Spleen (tissue), 11 donors: ENCODE data around the gene JPH4. TPM values are rescaled to one million over a fixed set of nuclear protein-coding genes. Genes with fewer than 3 reads are reported as not detected.

Experiments
- DNase-seq: peaks from one replicate; pipeline ENCODE4 v3.0.0-alpha.2; 2020
- H3K27ac ChIP-seq, 8 donors: fragments of 200-600 bp; sonication (generic) in 7 of 8; 1 replicate in 4 of 8; 2 replicates in 4 of 8; pipeline versions ENCODE4 v1.5.0 to v1.8.0; 2016 to 2021; ENCODE audit warnings: inconsistent platforms in 4 of 8, mild to moderate bottlenecking in 4 of 8, moderate library complexity in 1 of 8
- H3K27me3 ChIP-seq, 7 donors: fragments of 200-600 bp; sonication (generic) in 6 of 7; replicated peaks in 1 of 7; 1 replicate in 4 of 7; 2 replicates in 3 of 7; pipeline versions ENCODE4 v1.5.0 to v1.8.0; 2016 to 2021; ENCODE audit warnings: inconsistent platforms in 3 of 7, mild to moderate bottlenecking in 1 of 7
- H3K36me3 ChIP-seq, 6 donors: fragments of 200-600 bp; sonication (generic) in 5 of 6; 1 replicate in 4 of 6; 2 replicates in 2 of 6; pipeline versions ENCODE4 v1.5.0 to v1.8.0; 2016 to 2021; ENCODE audit warnings: inconsistent platforms in 2 of 6
- H3K4me1 ChIP-seq, 6 donors: fragments of 200-600 bp; sonication (generic) in 5 of 6; 1 replicate in 3 of 6; 2 replicates in 3 of 6; pipeline versions ENCODE4 v1.5.0 to v1.8.0; 2016 to 2021; ENCODE audit warnings: inconsistent platforms in 3 of 6
- H3K4me3 ChIP-seq, 8 donors: fragments of 200-600 bp; sonication (generic) in 7 of 8; 1 replicate in 4 of 8; 2 replicates in 4 of 8; pipeline versions ENCODE4 v1.5.0 to v1.8.0; 2016 to 2021; ENCODE audit warnings: inconsistent platforms in 4 of 8, mild to moderate bottlenecking in 4 of 8, moderate library complexity in 2 of 8
- H3K9me3 ChIP-seq, 8 donors: fragments of 200-600 bp; sonication (generic) in 7 of 8; 1 replicate in 4 of 8; 2 replicates in 4 of 8; pipeline versions ENCODE4 v1.5.0 to v1.8.0; 2016 to 2021; ENCODE audit warnings: inconsistent platforms in 4 of 8
- CTCF ChIP-seq, 11 experiments: fragments of 200-600 bp in 7 of 11; fragments of 450-650 bp in 4 of 11; sonication (generic) in 4 of 11; IDR thresholded peaks in 8 of 11; conservative IDR thresholded peaks in 3 of 11; 1 replicate in 7 of 11; 2 replicates in 4 of 11; pipeline versions ENCODE4 v1.4.0 to v1.8.0; 2016 to 2021; ENCODE audit warnings: antibody characterized with exemption in 11 of 11, inconsistent platforms in 4 of 11, mild to moderate bottlenecking in 1 of 11
- POLR2A ChIP-seq, 3 donors: fragments of 450-650 bp; IDR thresholded peaks; one replicate each; pipeline ENCODE4 v1.5.1; 2017; ENCODE audit warnings: antibody characterized with exemption in 3 of 3, mild to moderate bottlenecking in 1 of 3
- POLR2AphosphoS5 ChIP-seq, 3 donors: sonication (generic); formaldehyde crosslinking; IDR thresholded peaks; one replicate each; pipeline ENCODE4 v1.5.1; 2017; ENCODE audit warnings: antibody characterized with exemption in 3 of 3
- WGBS, 5 donors: extraction: QIAGEN DNeasy Blood & Tissue Kit in 3 of 5; methylation state at CpG; one replicate each; pipeline versions ENCODE4 v1.1.5 to v1.1.7; 2013 to 2018; 5-methylcytosine and 5-hydroxymethylcytosine counted together
- intact Hi-C: fragments of 100-400 bp; cut with DNase I; formaldehyde crosslinking; loops from one replicate; pipeline ENCODE4 v1.15.0; 2023; ENCODE audit warnings: low total_unique reads
- polyA plus RNA-seq, 3 donors: library from polyadenylated mRNA; stranded (reverse); fragments of 200-250 nt; gene quantifications; one replicate each; pipeline ENCODE4 v1.2.1, GENCODE V29; 2013
- total RNA-seq, 7 donors: library from RNA; depleted of rRNA in 3 of 7; stranded (reverse); fragments of >200 nt in 3 of 7; fragmentation: NEBNext Ultra II Directional in 4 of 7; extraction: Animal tissue kit (Norgen Biotek cat#: 25700) in 4 of 7; gene quantifications; one replicate each; pipeline versions ENCODE4 v1.1.0 to v1.2.1, GENCODE V29; 2016 to 2021
- donor health status: healthy with polysubstance abuse.
- donor health status: DM: no; HTN: no; CAD: no; lungs with moderate emphysema.
- donor health status: DM: no; HTN: no; CAD: no.
- donor health status: Bipolar disorder and iron deficiency.
- donor health status: healthy.
- donor health status: DM: no; HTN: no; CAD: no.
- donor health status: DM: yes; HTN: yes; CAD: no.

JPH4 gene
- total and polyA plus RNA-seq, 10 donors: 0.70 to 17.3 (median 3.8) TPM

GRCh38 chr14:23577004-23577681, 1.4 kb downstream of the JPH4 start:
- Histone ChIP-seq H3K36me3 (no peaks in the 10 kb centered on the region), H3K27ac (no peak overlapping the region), H3K4me1 (peaks cover 7 to 52% (median 28%) of the 10 kb centered on the region in 6 donors), H3K9me3 (no peaks in the 10 kb centered on the region), H3K4me3 (peak overlapping the region; percentile 1 to 58 (median 18)), H3K27me3 (peaks cover 0 to 79% (median 45%) of the 10 kb centered on the region in 7 donors)
- intact Hi-C loops: no loop called here
- DNase-seq: no peak
- WGBS, 5 donors: 3 to 9% (median 5%) methylated on average over 33 to 67 of the region's 67 CpGs
- TF ChIP-seq CTCF (IDR thresholded peaks at IDR 0.05 in 8 of 11, conservative IDR thresholded peaks at IDR 0.05 in 3 of 11) (no peak), POLR2A (IDR thresholded peaks at IDR 0.05) (no peak), POLR2AphosphoS5 (IDR thresholded peaks at IDR 0.05) (peak in 1 of 3 donors; percentile 54)

GRCh38 chr14:23573384-23574015, 5.1 kb downstream of the JPH4 start:
- Histone ChIP-seq H3K27me3 (peaks cover 0 to 53% (median 33%) of the 10 kb centered on the region in 7 donors), H3K36me3 (no peaks in the 10 kb centered on the region), H3K4me3 (no peak overlapping the region), H3K4me1 (peaks cover 7 to 65% (median 38%) of the 10 kb centered on the region in 6 donors), H3K9me3 (no peaks in the 10 kb centered on the region), H3K27ac (peak overlapping the region in 3 of 8 donors; percentile 46 to 76 (median 75))
- peak; percentile 51 for DNase-seq
- TF ChIP-seq CTCF (IDR thresholded peaks at IDR 0.05 in 8 of 11, conservative IDR thresholded peaks at IDR 0.05 in 3 of 11) (no peak), POLR2A (IDR thresholded peaks at IDR 0.05) (no peak), POLR2AphosphoS5 (IDR thresholded peaks at IDR 0.05) (no peak)
- intact Hi-C loops: no loop called here
- WGBS, 5 donors: 75 to 92% (median 88%) methylated on average over 4 to 5 of the region's 5 CpGs

GRCh38 chr14:23572836-23573235, 5.8 kb downstream of the JPH4 start:
- peak; percentile 72 for DNase-seq
- peak in 2 of 3 donors; percentile 43 to 50 for TF ChIP-seq POLR2AphosphoS5 (IDR thresholded peaks at IDR 0.05)
- TF ChIP-seq POLR2A (IDR thresholded peaks at IDR 0.05): no peak
- intact Hi-C loops: no loop called here
- H3K9me3 ChIP-seq: no peaks in the 10 kb centered on the region
- no peaks in the 10 kb centered on the region for H3K36me3 ChIP-seq
- WGBS, 5 donors: 21 to 36% (median 25%) methylated on average over 4 of the region's 4 CpGs
- H3K27me3 ChIP-seq: peaks cover 0 to 46% (median 30%) of the 10 kb centered on the region in 7 donors
- H3K27ac ChIP-seq: peak overlapping the region in 7 of 8 donors; percentile 14 to 76 (median 46)
- H3K4me3 ChIP-seq: peak overlapping the region in 1 of 8 donors; percentile 28
- H3K4me1 ChIP-seq: peaks cover 12 to 65% (median 44%) of the 10 kb centered on the region in 6 donors

GRCh38 chr14:23572524-23572828, 6.1 kb downstream of the JPH4 start:
- TF ChIP-seq POLR2AphosphoS5 (IDR thresholded peaks at IDR 0.05) (no peak), POLR2A (IDR thresholded peaks at IDR 0.05) (no peak), CTCF (IDR thresholded peaks at IDR 0.05 in 8 of 11, conservative IDR thresholded peaks at IDR 0.05 in 3 of 11) (no peak)
- WGBS, 5 donors: 24 to 41% (median 33%) methylated on average over 4 of the region's 4 CpGs
- H3K36me3 ChIP-seq: no peaks in the 10 kb centered on the region
- H3K27me3 ChIP-seq: peaks cover 0 to 43% (median 26%) of the 10 kb centered on the region in 7 donors
- no peaks in the 10 kb centered on the region for H3K9me3 ChIP-seq
- intact Hi-C loops: no loop called here
- H3K27ac ChIP-seq: peak overlapping the region in 7 of 8 donors; percentile 14 to 76 (median 46)
- peak overlapping the region in 1 of 8 donors; percentile 28 for H3K4me3 ChIP-seq
- no peak for DNase-seq
- H3K4me1 ChIP-seq: peaks cover 14 to 65% (median 44%) of the 10 kb centered on the region in 6 donors
